ENCODE results near the gene CD63. TPM values are rescaled to one million over a fixed set of nuclear protein-coding genes. Genes with fewer than 3 reads are reported as not detected.
A peak's percentile ranks its signal among the peaks of the same experiment; 100 is the strongest.

CD63 gene
- total and polyA plus RNA-seq, 9 of the 15 experiments (the other 6 are each of a cell fraction or from before 2014, with no cell fraction given), result 313 to 735 (median 433) TPM

DNA sequence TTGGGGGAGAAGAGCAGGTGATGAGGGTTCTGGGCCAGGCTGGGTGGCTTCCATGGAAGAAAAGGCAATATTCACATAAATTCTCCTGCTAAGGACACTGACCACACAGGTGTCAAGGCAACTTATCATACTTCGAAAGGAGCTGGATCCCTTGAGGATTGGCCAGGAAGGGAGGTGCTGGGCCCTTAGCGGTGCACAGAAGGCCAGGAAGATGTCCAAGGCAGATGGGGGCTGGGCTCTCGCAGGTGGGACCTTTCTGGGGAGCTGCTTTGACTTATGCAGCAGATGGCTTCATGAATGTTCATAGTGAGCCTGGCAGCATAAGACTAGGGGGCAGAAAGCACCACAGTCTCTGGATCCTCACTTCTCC, 3.9 kb downstream of the CD63 start:
- peaks cover 28% of the 10 kb centered on the region for H3K79me2 ChIP-seq (ENCODE audit: control insufficient read depth, insufficient read depth, low read length)
- H3K27ac ChIP-seq (ENCODE audit: extremely low read depth, low read depth, low read length), result no peak overlapping the region
- no peak overlapping the region for H3K4me2 ChIP-seq (ENCODE audit: insufficient read depth, low read length)
- ATAC-seq (no peak), FAIRE-seq (no peak), DNase-seq (ENCODE audit: extremely low read depth in 1 of 4, low spot score in 3 of 4) (no peak)
- no peaks in the 10 kb centered on the region for H3K27me3 ChIP-seq (ENCODE audit: control insufficient read depth in 2 of 2, insufficient read depth in 2 of 2, low read length in 2 of 2)
- POLR2A ChIA-PET, result interaction anchor here (0.6 to 1.4 kb wide), 5 partner anchors 9 to 73 kb away, joined by 3 to 12 read pairs (median 4); partner anchors contain the start of gene BLOC1S1
- peaks cover 16 to 45% of the 10 kb centered on the region in 2 experiments; a peak in 4 of 5 replicates for H3K4me1 ChIP-seq (replicated peaks in 1 of 2; ENCODE audit: control insufficient read depth in 2 of 2, insufficient read depth in 2 of 2, low read length in 2 of 2)
- H3K4me3 ChIP-seq, result no peak overlapping the region
- H3K9me3 ChIP-seq (replicated peaks; ENCODE audit: control insufficient read depth, insufficient read depth, low read depth, low read length), result no peaks in the 10 kb centered on the region
- CTCF ChIA-PET (ENCODE audit: low intra/inter-chr PET ratio), result interaction anchor here (3.1 kb wide), 1 partner anchor 12 kb away, joined by 20 read pairs; no protein-coding TSS in a partner anchor
- H4K20me1 ChIP-seq (replicated peaks; ENCODE audit: control insufficient read depth, insufficient read depth, low read length), result peaks cover 22% of the 10 kb centered on the region; the same call in 1 of the 2 replicates
- H3K9me1 ChIP-seq (ENCODE audit: control insufficient read depth, insufficient read depth, low read length), result no peaks in the 10 kb centered on the region
- intact Hi-C loops (cut with micrococcal nuclease) (loop anchor here (1.0 kb wide), 1 partner anchor 12 kb away; no protein-coding TSS in a partner anchor), in situ Hi-C loops (cut with MboI) (no loop called here)
- TF ChIP-seq ZFX (CRISPR knock-in tag; IDR thresholded peaks at IDR 0.05) (peak; percentile 39), TAL1 (IDR thresholded peaks at IDR 0.05) (no peak), ZSCAN29 (IDR thresholded peaks at IDR 0.05) (0 out of 2 replicates have a peak, but pooled peaks have one; percentile 25), RNF2 (IDR thresholded peaks at IDR 0.05) (no peak), HNRNPLL (IDR thresholded peaks at IDR 0.05; ENCODE audit: low read depth, low read length, poor library complexity, severe bottlenecking) (no peak), PTTG1 (tag; IDR thresholded peaks at IDR 0.05; ENCODE audit: low read depth) (no peak)
- TF ChIP-seq, protein P1, sequence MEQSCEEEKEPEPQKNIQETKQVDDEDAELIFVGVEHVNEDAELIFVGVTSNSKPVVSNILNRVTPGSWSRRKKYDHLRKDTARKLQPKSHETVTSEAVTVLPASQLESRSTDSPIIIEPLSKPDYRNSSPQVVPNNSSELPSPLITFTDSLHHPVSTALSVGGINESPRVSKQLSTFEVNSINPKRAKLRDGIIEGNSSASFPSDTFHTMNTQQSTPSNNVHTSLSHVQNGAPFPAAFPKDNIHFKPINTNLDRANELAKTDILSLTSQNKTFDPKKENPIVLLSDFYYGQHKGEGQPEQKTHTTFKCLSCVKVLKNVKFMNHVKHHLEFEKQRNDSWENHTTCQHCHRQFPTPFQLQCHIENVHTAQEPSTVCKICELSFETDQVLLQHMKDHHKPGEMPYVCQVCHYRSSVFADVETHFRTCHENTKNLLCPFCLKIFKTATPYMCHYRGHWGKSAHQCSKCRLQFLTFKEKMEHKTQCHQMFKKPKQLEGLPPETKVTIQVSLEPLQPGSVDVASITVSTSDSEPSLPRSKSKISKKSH (CRISPR knock-in tag; IDR thresholded peaks at IDR 0.05), result no peak
- TF ChIP-seq, protein P2, sequence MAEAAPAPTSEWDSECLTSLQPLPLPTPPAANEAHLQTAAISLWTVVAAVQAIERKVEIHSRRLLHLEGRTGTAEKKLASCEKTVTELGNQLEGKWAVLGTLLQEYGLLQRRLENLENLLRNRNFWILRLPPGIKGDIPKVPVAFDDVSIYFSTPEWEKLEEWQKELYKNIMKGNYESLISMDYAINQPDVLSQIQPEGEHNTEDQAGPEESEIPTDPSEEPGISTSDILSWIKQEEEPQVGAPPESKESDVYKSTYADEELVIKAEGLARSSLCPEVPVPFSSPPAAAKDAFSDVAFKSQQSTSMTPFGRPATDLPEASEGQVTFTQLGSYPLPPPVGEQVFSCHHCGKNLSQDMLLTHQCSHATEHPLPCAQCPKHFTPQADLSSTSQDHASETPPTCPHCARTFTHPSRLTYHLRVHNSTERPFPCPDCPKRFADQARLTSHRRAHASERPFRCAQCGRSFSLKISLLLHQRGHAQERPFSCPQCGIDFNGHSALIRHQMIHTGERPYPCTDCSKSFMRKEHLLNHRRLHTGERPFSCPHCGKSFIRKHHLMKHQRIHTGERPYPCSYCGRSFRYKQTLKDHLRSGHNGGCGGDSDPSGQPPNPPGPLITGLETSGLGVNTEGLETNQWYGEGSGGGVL (CRISPR knock-in tag; IDR thresholded peaks at IDR 0.05), result no peak
- no TSS peak for BruUV-seq (replicated peaks)
- H2AFZ ChIP-seq (ENCODE audit: low read depth, low read length), result no peak overlapping the region
- WGBS (ENCODE audit: insufficient coverage, low coverage, missing lambda C conversion rate), result 70% methylated on average over 3 of the region's 3 CpGs
- peaks cover 42% of the 10 kb centered on the region for H3K36me3 ChIP-seq (ENCODE audit: control insufficient read depth, insufficient read depth, low read length)
- 0 out of 4 replicates have a peak overlapping the region, but pooled peaks of 1 of the 2 experiments have one; percentile 39 for H3K9ac ChIP-seq (ENCODE audit: insufficient read depth in 1 of 2, low read depth in 2 of 2, low read length in 2 of 2)

Measured in K562 (cell line).